AG20443 (cell line): ENCODE results near the gene PCSK2.

ENCODE experiments used
- DNase-seq: peaks from one replicate; pipeline ENCODE4 v3.0.0; 2012; ENCODE audit warnings: low spot score, mixed read lengths

The PCSK2 gene

GRCh38 chr20:17399303-17399985 lies 172.6 kb downstream of the PCSK2 start:
- no peak for DNase-seq

- DNase-seq = no peak
Measured at GRCh38 chr20:17403461-17403860, 176.6 kb downstream of the PCSK2 start.

- no peak for DNase-seq
Measured at GRCh38 chr20:17406051-17406590, 179.3 kb downstream of the PCSK2 start.

- DNase-seq = no peak
Measured at GRCh38 chr20:17407550-17407949, 180.7 kb downstream of the PCSK2 start.

GRCh38 chr20:17417225-17417624 lies 190.4 kb downstream of the PCSK2 start:
- DNase-seq = no peak

- no peak for DNase-seq
Measured at GRCh38 chr20:17418737-17419136, 191.9 kb downstream of the PCSK2 start.

GRCh38 chr20:17419479-17420041 lies 192.7 kb downstream of the PCSK2 start:
- no peak for DNase-seq

GRCh38 chr20:17421493-17421892 lies 194.7 kb downstream of the PCSK2 start:
- no peak for DNase-seq

GRCh38 chr20:17423782-17424181 lies 196.9 kb downstream of the PCSK2 start:
- no peak for DNase-seq

- DNase-seq = no peak
Measured at GRCh38 chr20:17427638-17428037, 200.8 kb downstream of the PCSK2 start.

GRCh38 chr20:17430125-17430950 lies 203.5 kb downstream of the PCSK2 start:
- no peak for DNase-seq

- DNase-seq = peak; percentile 76
Measured at GRCh38 chr20:17431621-17432364, 205.0 kb downstream of the PCSK2 start.

GRCh38 chr20:17436664-17437063 lies 209.8 kb downstream of the PCSK2 start:
- DNase-seq = no peak

GRCh38 chr20:17437251-17437650 lies 210.4 kb downstream of the PCSK2 start:
- no peak for DNase-seq

GRCh38 chr20:17438436-17439039 lies 211.7 kb downstream of the PCSK2 start:
- DNase-seq = no peak

- no peak for DNase-seq
Measured at GRCh38 chr20:17439616-17440296, 212.9 kb downstream of the PCSK2 start.

GRCh38 chr20:17441745-17442144 lies 214.9 kb downstream of the PCSK2 start:
- no peak for DNase-seq

- DNase-seq = no peak
Measured at GRCh38 chr20:17442588-17442987, 215.7 kb downstream of the PCSK2 start.

GRCh38 chr20:17443131-17443858 lies 216.5 kb downstream of the PCSK2 start:
- DNase-seq = no peak

- no peak for DNase-seq
Measured at GRCh38 chr20:17444091-17444490, 217.3 kb downstream of the PCSK2 start.
